ENCODE results near the gene SARNP. TPM values are rescaled to one million over a fixed set of nuclear protein-coding genes. Genes with fewer than 3 reads are reported as not detected.

The SARNP gene
- total RNA-seq, 1 donor from 2014 or later: 33.1 TPM

- TF ChIP-seq POLR2AphosphoS5 (IDR thresholded peaks at IDR 0.05; ENCODE audit: insufficient read depth in 1 of 2, low read depth in 1 of 2): peak in 1 of 2 donors; percentile 77
- TF ChIP-seq POLR2A (IDR thresholded peaks at IDR 0.05): peak in 1 of 2 donors; percentile 5
- TF ChIP-seq CTCF (IDR thresholded peaks at IDR 0.05): no peak
- H3K36me3 ChIP-seq: no peaks in the 10 kb centered on the region
These were observed 12.6 kb upstream of the SARNP start for GRCh38 chr12:55829967-55830600.

GRCh38 chr12:55828357-55828756 is 10.8 kb upstream of the SARNP start:
- H3K4me1 ChIP-seq: peaks cover 73% of the 10 kb centered on the region

More at GRCh38 chr12:55829967-55830600, 12.6 kb upstream of the SARNP start:
- DNase-seq (ENCODE audit: extremely low spot score in 2 of 2): no peak
- Histone ChIP-seq H3K9me3 (no peaks in the 10 kb centered on the region), H3K4me3 (peak overlapping the region; percentile 79 to 87), H3K27me3 (no peaks in the 10 kb centered on the region), H3K4me1 (peaks cover 73% of the 10 kb centered on the region), H3K27ac (peak overlapping the region; percentile 91)
- intact Hi-C loops (cut with DNase I): loop anchor here (5.0 kb wide), 1 partner anchor 102 kb away; the partner anchor contains the start of gene DGKA

GRCh38 chr12:55827806-55828205 is 10.3 kb upstream of the SARNP start:
- Histone ChIP-seq H3K9me3 (no peaks in the 10 kb centered on the region), H3K36me3 (peaks cover 0 to 1% of the 10 kb centered on the region in 2 donors), H3K4me1 (peaks cover 68% of the 10 kb centered on the region), H3K4me3 (peak overlapping the region in 1 of 2 donors; percentile 2), H3K27me3 (no peaks in the 10 kb centered on the region), H3K27ac (no peak overlapping the region)
- intact Hi-C loops (cut with DNase I): loop anchor here (5.0 kb wide), 1 partner anchor 104 kb away; the partner anchor contains the start of gene DGKA
- no peak for TF ChIP-seq POLR2AphosphoS5 (IDR thresholded peaks at IDR 0.05; ENCODE audit: insufficient read depth in 1 of 2, low read depth in 1 of 2)
- no peak for TF ChIP-seq CTCF (IDR thresholded peaks at IDR 0.05)
- TF ChIP-seq POLR2A (IDR thresholded peaks at IDR 0.05): no peak
- no peak for DNase-seq (ENCODE audit: extremely low spot score in 2 of 2)

More at GRCh38 chr12:55828357-55828756, 10.8 kb upstream of the SARNP start:
- TF ChIP-seq POLR2AphosphoS5 (IDR thresholded peaks at IDR 0.05; ENCODE audit: insufficient read depth in 1 of 2, low read depth in 1 of 2) (no peak), CTCF (IDR thresholded peaks at IDR 0.05) (no peak), POLR2A (IDR thresholded peaks at IDR 0.05) (no peak)
- no peak for DNase-seq (ENCODE audit: extremely low spot score in 2 of 2)
- intact Hi-C loops (cut with DNase I): loop anchor here (5.0 kb wide), 1 partner anchor 104 kb away; the partner anchor contains the start of gene DGKA
- Histone ChIP-seq H3K36me3 (no peaks in the 10 kb centered on the region), H3K4me3 (peak overlapping the region; percentile 79 to 87), H3K27ac (peak overlapping the region; percentile 91), H3K27me3 (no peaks in the 10 kb centered on the region), H3K9me3 (no peaks in the 10 kb centered on the region)

- H3K4me1 ChIP-seq: peaks cover 46% of the 10 kb centered on the region
- intact Hi-C loops (cut with DNase I): loop anchor here (5.0 kb wide), 1 partner anchor 108 kb away; the partner anchor contains the start of gene DGKA
- DNase-seq (ENCODE audit: extremely low spot score in 2 of 2): no peak
- no peak overlapping the region for H3K4me3 ChIP-seq
- no peaks in the 10 kb centered on the region for H3K27me3 ChIP-seq
- no peak overlapping the region for H3K27ac ChIP-seq
- peaks cover 0 to 31% of the 10 kb centered on the region in 2 donors for H3K36me3 ChIP-seq
- H3K9me3 ChIP-seq: no peaks in the 10 kb centered on the region
- TF ChIP-seq CTCF (IDR thresholded peaks at IDR 0.05) (no peak), POLR2AphosphoS5 (IDR thresholded peaks at IDR 0.05; ENCODE audit: insufficient read depth in 1 of 2, low read depth in 1 of 2) (no peak), POLR2A (IDR thresholded peaks at IDR 0.05) (no peak)
These were observed 7.2 kb upstream of the SARNP start for GRCh38 chr12:55824726-55825125.

GRCh38 chr12:55823419-55823818 is 5.9 kb upstream of the SARNP start:
- no peak for DNase-seq (ENCODE audit: extremely low spot score in 2 of 2)
- H3K27me3 ChIP-seq: no peaks in the 10 kb centered on the region
- H3K4me3 ChIP-seq: no peak overlapping the region
- TF ChIP-seq POLR2AphosphoS5 (IDR thresholded peaks at IDR 0.05; ENCODE audit: insufficient read depth in 1 of 2, low read depth in 1 of 2): no peak
- no peak for TF ChIP-seq CTCF (IDR thresholded peaks at IDR 0.05)
- TF ChIP-seq POLR2A (IDR thresholded peaks at IDR 0.05): no peak
- H3K9me3 ChIP-seq: no peaks in the 10 kb centered on the region
- peaks cover 0 to 31% of the 10 kb centered on the region in 2 donors for H3K36me3 ChIP-seq
- H3K4me1 ChIP-seq: peaks cover 49% of the 10 kb centered on the region
- intact Hi-C loops (cut with DNase I): no loop called here
- H3K27ac ChIP-seq: no peak overlapping the region
